SK-N-MC (cell line): ENCODE data around the gene FAM50B.

ENCODE experiments used
- DNase-seq: peaks from one replicate; pipeline ENCODE4 v3.0.0-alpha.2; 2011; ENCODE audit warnings: low read depth, low spot score
- H3K27ac ChIP-seq: fragments of 200-600 bp; sonication (generic); 2 replicates; pipeline ENCODE4 v1.5.1; 2016; ENCODE audit warnings: mixed run types
- H3K36me3 ChIP-seq: fragments of 200-600 bp; sonication (generic); 2 replicates; pipeline ENCODE4 v1.6.1; 2017; ENCODE audit warnings: antibody characterized with exemption, low read length, mixed read lengths; ENCODE audit not compliant: insufficient read depth
- H3K4me3 ChIP-seq: fragments of 200-600 bp; sonication (generic); 2 replicates; pipeline ENCODE4 v1.5.1; 2016
- H3K9ac ChIP-seq: fragments of 200-600 bp; sonication (generic); 2 replicates; pipeline ENCODE4 v1.8.0; 2017; ENCODE audit warnings: mixed run types, mixed read lengths; ENCODE audit not compliant: insufficient read length
- H3K9me3 ChIP-seq: fragments of 200-600 bp; sonication (generic); 2 replicates; pipeline ENCODE4 v1.6.1; 2017; ENCODE audit warnings: low read depth, mild to moderate bottlenecking, antibody characterized with exemption, low read length, moderate library complexity, mixed read lengths
- EZH2 ChIP-seq: fragments of 200-600 bp; sonication (generic); IDR thresholded peaks from one replicate; pipeline ENCODE4 v1.6.1; 2017; ENCODE audit warnings: antibody characterized with exemption
- FOXP2 ChIP-seq: optimal IDR thresholded peaks from 2 replicates; pipeline ENCODE3; 2011; ENCODE audit warnings: mild to moderate bottlenecking, moderate library complexity; ENCODE audit not compliant: insufficient read depth; ENCODE audit errors: extremely low read length, control extremely low read depth
- POLR2AphosphoS5 ChIP-seq: IDR thresholded peaks from 2 replicates; pipeline ENCODE4 v1.6.1; 2012; ENCODE audit warnings: mild to moderate bottlenecking, low read depth, low read length, borderline replicate concordance

The FAM50B gene

GRCh38 chr6:3879194-3879952 is 30.2 kb downstream of the FAM50B start:
- no peak overlapping the region for H3K27ac ChIP-seq
- H3K36me3 ChIP-seq: no peaks in the 10 kb centered on the region
- H3K9me3 ChIP-seq: no peaks in the 10 kb centered on the region
- TF ChIP-seq POLR2AphosphoS5 (no peak), EZH2 (no peak), FOXP2 (no peak)
- no peak for DNase-seq
- no peak overlapping the region for H3K4me3 ChIP-seq
- H3K9ac ChIP-seq: no peak overlapping the region

- Histone ChIP-seq H3K27ac (no peak overlapping the region), H3K4me3 (no peak overlapping the region), H3K9me3 (no peaks in the 10 kb centered on the region), H3K36me3 (no peaks in the 10 kb centered on the region), H3K9ac (no peak overlapping the region)
- no peak for TF ChIP-seq FOXP2
- DNase-seq: no peak
These were observed 32.7 kb downstream of the FAM50B start for GRCh38 chr6:3881711-3882421.

DNA sequence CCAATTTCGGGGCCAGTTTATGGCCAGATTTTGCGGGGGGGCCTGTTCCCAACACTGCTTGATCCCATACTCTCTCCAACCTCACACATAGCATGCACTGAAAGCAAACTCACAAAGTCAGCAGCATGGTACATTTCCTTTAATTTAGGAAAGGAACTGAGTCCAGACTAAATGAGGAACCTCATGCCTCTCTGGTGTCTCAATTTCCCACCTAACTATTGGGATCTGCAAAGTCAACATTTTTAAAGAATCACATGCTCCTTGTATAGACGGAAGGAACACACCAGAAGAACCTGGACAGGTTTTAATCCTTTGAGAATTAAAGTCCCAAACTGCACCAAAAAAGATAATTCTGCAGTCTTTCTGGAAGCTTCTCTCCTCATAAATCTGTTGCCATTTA is 33.3 kb downstream of the FAM50B start:
- Histone ChIP-seq H3K4me3 (no peak overlapping the region), H3K27ac (no peak overlapping the region), H3K9me3 (no peaks in the 10 kb centered on the region), H3K36me3 (no peaks in the 10 kb centered on the region), H3K9ac (no peak overlapping the region)
- no peak for DNase-seq
- TF ChIP-seq FOXP2 (no peak), EZH2 (no peak), POLR2AphosphoS5 (no peak)

DNA sequence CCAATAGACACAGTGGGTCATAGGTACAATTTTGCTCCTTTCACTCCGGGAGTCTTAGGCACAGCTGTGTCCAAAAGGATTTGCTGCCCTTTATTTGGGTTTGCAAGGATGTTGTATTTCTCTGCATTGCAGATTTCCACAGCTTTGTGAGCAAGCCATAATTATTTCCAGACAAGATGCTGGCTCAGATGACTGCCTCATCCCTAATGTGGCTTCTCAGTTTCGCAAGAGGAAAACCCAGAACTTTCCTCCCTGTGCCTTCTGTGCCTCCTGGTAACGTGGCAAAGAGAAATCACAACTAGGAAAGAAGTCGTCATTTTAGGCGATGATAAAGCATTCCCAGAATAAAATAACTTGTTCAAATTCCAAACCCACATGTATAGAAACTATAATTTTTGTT is 33.7 kb downstream of the FAM50B start:
- TF ChIP-seq FOXP2 (no peak), POLR2AphosphoS5 (no peak), EZH2 (no peak)
- peak; percentile 40 for DNase-seq
- H3K27ac ChIP-seq: no peak overlapping the region

DNA sequence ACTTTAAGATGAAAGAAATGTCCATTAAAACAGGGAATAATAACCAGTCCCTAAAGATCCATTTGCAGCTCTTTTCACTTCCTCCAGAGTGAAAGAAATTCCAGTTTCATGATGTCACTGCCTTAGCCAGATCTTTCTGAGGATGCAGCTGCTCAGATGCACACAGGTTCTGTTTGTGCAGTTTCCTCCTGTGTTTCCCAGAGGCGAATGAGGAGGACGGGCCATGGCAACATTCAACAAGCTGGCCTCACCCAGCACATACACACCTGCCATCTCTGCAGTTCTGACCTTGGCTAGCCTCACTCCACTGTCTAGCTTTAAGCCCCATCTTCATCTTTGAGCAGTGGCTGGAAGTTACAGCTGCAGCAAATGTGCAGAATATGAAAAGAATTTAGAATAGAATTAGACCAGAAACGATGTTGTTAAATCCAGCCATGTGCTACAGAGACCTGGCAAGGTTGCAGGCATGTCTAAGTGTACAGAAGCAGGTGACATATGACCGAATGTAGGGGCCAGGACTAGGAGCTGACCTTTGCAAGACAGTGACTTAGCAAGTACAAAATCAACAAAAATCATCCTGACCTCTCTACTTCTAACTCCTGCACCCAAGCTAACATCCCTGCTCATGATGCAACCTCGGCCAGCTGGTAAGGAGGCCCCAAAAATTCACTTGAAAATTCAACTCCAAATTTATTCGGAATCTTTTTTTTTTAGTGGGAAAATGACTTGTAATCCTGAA is 35.0 kb downstream of the FAM50B start:
- H3K36me3 ChIP-seq: no peaks in the 10 kb centered on the region
- H3K9me3 ChIP-seq: no peaks in the 10 kb centered on the region
- no peak for DNase-seq
- no peak overlapping the region for H3K9ac ChIP-seq
- TF ChIP-seq FOXP2 (no peak), POLR2AphosphoS5 (no peak), EZH2 (no peak)
- no peak overlapping the region for H3K27ac ChIP-seq
- H3K4me3 ChIP-seq: no peak overlapping the region

More for the DNA sequence above, 33.7 kb downstream of the FAM50B start:
- no peaks in the 10 kb centered on the region for H3K9me3 ChIP-seq
- no peaks in the 10 kb centered on the region for H3K36me3 ChIP-seq
- H3K9ac ChIP-seq: no peak overlapping the region
- no peak overlapping the region for H3K4me3 ChIP-seq

- H3K4me3 ChIP-seq: no peak overlapping the region
- no peak for DNase-seq
- no peaks in the 10 kb centered on the region for H3K36me3 ChIP-seq
- TF ChIP-seq EZH2 (no peak), FOXP2 (no peak), POLR2AphosphoS5 (no peak)
- H3K9ac ChIP-seq: no peak overlapping the region
- H3K9me3 ChIP-seq: no peaks in the 10 kb centered on the region
- no peak overlapping the region for H3K27ac ChIP-seq
These were observed 36.3 kb downstream of the FAM50B start for GRCh38 chr6:3885262-3886036.

DNA sequence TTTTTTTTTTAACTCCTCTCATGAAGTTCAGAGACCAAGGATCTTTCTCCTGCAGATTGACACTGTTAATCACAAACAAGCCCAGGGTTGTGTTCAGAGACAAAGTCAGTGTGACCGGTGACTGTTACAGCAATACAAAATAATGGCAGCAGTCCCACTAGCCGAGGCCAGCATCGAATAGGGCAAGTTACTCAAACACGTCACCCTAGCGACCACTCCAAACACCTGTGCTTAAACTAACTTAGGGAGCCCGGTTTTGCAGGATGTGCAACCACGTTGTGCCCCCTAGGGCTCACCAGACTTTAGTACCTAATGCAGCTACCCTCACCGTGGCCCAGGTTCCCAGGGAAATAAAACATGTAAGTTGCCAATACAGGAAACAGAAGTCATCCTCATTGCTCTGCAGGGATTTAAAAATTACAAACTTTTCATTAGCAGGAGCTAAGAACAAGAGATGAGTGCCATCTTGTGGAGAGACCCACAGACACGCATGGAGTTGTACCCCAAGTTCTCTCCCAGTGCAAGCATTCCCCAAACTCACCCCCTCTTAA is 38.1 kb downstream of the FAM50B start:
- no peak overlapping the region for H3K27ac ChIP-seq
- TF ChIP-seq FOXP2: no peak
- TF ChIP-seq POLR2AphosphoS5: no peak
- no peak for TF ChIP-seq EZH2
- DNase-seq: no peak
- H3K9ac ChIP-seq: no peak overlapping the region
- H3K4me3 ChIP-seq: no peak overlapping the region
- H3K36me3 ChIP-seq: no peaks in the 10 kb centered on the region
- no peaks in the 10 kb centered on the region for H3K9me3 ChIP-seq
